GM18907 (cell line): ENCODE data around the gene SIVA1.
"Not testable (repeated sequence)": the region's sequence is repeated elsewhere in the genome, so short reads cannot be mapped to it uniquely, and the experiment has no call there.

Experiments used
- ATAC-seq: cut with Tn5 transposase; IDR thresholded peaks from one replicate; pipeline ENCODE4 v1.9.1; 2021; ENCODE audit warnings: mild to moderate bottlenecking, moderate library complexity; ENCODE audit not compliant: unreplicated experiment

SIVA1 gene

DNA sequence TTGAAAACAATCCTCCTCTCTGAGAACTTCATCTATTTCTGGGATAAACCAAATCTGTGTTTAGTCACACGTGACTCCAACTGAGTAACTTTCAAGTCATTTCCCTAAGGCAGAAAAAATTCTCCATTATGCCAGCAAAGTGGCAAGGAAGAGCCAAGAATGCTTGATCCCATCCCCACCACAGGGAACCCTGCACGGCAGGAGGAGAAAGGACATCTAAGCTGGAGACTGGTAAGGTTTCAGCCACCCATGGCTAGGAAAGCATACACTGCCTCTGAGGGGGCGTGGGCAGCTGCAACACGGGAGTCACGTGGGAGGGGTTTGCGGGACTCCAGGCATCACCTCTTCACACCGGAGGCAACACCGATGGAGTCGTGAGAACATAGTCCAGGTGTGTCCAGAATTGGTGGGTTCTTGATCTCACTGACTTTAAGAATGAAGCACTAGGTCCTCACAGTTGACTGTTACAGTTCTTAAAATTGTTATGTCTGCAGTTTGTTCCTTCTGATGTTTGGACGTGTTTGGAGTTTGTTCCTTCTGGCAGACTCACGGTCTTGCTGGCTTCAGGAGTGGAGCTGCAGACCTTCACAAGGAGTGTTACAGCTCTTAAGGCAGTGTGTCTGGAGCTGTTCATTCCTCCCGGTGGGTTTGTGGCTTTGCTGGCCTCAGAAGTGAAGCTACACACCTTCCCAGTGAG, 2.7 kb upstream of the SIVA1 start:
- ATAC-seq, result no peak

DNA sequence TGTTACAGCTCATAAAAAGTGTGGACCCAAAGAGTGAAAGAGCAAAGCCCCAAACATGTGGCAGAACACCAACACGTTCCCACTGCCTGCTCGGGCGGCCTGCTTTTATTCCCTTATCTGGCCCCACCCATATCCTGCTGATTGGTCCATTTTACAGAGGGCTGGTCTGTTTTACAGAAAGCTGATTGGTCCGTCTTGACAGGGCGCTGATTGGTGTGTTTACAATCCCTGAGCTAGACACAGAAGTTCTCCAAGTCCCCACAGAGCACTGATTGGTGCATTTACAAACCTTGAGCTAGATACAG, 2.2 kb upstream of the SIVA1 start:
- ATAC-seq, result not testable (repeated sequence)

DNA sequence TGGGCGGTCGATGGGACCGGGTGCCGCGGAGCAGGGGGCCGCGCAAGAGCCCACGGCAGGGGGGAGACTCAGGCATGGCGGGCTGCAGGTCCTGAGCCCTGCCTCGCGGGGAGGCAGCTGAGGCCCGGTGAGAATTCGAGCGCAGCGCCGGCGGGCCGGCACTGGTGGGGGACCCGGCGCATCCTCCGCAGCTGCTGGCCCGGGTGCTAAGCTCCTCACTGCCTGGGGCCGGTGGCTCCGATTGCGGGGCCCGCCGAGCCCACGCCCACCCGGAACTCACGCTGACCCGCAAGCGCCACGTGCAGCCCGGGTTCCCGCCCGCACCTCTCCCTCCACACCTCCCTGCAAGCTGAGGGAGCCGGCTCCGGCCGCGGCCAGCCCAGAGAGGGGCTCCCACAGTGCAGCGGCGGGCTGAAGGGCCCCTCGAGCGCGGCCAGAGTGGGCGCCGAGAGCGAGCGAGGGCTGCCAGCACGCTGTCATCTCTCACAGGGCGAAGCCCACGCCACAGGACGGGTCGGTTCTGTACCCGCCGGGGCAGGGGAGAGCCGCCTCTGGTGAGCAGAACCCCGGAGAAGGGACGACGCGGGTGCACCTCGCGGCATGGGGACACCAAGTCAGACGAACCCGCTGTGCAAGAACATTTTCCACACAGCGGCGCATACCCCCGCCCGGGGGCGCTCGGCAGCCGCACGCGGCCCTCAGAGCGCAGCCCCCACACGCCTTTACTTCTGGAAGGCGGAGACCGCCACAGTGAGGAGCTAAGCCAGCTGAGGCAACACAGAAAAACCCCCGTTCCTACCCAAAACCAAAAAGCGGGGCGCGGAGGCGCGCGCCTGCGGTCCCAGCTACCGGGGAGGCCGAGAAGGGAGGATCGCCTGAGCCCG, 1.2 kb upstream of the SIVA1 start:
- no peak for ATAC-seq

DNA sequence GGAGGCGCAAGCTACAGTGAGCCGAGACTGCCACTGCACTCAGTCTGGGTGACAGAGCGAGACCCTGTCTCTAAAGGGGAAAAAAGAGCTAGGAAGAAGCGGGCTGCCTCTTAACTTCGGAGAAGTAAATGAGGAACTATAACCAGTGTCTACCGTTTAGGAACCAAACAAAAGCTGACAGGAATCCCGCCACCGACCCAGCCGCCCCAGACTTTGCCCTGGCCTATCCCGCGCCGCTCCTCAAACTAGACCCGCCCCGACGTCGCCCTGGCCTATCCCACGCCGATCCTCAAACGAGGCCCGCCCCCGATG, 568 bp upstream of the SIVA1 start:
- peak; percentile 85 for ATAC-seq

DNA sequence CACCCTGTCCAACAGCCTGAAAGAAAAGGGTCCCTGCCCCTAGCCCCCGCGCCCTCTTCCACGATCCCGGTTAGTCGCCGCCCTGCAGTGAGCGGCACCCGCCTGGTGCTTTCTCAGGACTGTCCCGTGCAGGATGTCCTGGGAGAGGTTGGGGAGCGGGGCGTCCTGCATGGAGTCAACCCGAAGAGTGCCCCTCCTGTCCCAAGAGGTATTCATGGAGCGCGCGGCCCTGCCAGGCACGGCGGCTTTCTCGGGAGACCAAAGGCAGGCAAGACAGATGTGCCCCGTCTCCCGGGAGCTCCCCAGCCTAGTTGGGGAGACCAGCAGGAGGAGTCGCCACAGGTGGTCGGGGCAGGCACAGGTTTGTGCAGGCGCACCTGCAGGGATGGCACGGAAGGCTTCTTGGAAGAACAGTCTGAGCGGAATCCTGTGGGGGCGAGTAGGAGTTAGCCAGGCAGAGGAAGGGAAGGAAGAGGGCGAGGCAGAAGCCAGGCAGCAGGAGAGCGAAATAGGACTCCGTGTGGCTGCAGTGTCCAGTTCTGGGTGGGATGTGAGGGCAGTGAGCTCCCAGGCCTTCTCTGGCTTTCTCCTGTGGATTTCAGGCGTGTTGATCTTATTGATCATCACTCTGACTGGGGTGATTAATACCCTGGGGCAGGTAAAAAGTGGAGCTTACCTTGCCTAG, 723 bp downstream of the SIVA1 start:
- ATAC-seq, result peak; percentile 3

DNA sequence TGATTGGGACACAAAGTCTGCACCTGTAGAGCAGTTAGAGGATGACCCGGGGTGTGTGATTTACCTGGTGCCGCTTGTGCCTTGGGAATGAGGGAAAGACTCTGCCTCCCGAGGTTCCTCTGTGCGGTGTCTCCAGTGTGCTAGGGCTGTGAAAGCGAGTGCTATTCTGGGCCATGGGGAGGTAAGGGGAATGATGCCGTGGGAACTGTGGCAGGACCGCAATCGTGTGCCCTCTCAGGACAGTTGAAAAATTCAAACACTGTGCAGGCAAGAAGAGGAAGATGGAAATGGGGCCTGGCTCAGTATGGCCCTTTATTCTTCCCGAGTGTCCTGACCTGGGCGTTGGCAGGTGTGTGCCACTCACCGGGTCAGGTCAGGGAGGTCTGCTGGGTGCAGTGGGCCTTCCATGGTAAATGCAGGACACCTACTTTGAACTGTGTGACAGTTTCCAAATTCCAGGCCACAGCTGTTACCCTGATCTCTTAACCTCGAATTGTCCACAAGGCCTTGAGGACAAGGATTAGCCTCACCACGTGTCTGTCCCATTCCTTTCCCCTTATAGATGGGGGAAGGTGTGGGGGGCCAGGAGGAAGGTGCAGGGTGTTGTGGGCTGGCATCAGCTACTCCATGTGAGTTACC, 1.4 kb downstream of the SIVA1 start:
- ATAC-seq, result no peak

DNA sequence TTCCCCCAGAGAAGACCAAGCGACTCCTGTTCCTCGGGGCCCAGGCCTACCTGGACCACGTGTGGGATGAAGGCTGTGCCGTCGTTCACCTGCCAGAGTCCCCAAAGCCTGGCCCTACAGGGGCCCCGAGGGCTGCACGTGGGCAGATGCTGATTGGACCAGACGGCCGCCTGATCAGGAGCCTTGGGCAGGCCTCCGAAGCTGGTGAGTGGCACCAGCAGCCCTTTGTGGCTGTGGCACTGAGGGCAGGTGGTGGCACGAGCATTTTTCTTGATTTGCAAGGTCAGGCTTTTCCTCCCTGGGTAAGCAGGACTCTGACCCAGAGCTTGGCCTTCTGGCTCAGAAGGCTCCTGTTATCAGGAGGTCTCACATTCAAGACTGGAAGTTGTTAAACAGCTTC, 2.7 kb downstream of the SIVA1 start:
- no peak for ATAC-seq

DNA sequence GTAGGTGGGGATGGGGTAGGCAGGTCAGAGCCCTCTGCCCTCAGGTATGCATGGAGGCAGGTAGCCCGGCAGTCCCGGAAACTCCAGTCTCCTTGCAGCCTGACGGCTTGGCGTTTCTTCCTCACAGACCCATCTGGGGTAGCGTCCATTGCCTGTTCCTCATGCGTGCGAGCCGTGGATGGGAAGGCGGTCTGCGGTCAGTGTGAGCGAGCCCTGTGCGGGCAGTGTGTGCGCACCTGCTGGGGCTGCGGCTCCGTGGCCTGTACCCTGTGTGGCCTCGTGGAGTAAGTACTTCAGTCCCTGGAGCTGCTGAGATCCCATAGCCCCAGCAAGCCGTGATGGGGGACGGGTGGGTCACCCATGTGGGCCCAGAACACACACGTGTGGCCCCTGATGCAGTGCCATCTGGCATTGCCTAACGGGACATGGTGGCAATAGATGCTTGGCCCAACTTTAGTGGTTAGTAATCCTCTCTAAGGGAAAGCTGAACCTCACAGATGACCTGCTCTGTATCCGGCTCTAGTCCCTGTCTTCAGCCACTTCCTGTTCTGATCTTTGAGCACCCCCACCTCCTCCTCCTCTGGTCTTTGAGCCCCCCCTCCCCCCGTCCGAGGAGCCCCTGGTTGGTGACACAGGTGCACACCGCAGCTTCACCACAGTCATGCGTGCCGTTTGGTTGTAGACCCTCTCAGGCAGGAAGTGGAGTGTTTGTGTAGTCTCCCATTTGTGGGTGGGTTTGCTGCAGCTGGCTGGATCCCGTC, 3.7 kb downstream of the SIVA1 start:
- no peak for ATAC-seq

DNA sequence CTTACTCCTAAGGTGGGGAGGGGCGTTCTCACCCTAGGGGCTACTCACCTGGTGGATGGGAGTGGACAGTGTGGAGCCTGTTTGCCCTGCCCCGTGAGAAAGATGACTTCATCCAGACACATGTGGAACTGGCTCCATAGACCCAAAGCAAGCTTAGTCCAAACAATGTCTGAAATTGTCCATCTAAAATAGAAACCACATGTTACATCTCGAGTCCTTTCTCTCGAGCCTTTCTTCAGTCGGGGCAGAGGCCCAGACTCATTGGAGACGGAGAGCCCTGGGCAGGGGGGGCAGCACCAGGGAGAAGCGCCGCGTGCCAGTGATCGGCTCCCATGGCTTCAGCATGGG, 4.3 kb downstream of the SIVA1 start:
- ATAC-seq, result no peak

DNA sequence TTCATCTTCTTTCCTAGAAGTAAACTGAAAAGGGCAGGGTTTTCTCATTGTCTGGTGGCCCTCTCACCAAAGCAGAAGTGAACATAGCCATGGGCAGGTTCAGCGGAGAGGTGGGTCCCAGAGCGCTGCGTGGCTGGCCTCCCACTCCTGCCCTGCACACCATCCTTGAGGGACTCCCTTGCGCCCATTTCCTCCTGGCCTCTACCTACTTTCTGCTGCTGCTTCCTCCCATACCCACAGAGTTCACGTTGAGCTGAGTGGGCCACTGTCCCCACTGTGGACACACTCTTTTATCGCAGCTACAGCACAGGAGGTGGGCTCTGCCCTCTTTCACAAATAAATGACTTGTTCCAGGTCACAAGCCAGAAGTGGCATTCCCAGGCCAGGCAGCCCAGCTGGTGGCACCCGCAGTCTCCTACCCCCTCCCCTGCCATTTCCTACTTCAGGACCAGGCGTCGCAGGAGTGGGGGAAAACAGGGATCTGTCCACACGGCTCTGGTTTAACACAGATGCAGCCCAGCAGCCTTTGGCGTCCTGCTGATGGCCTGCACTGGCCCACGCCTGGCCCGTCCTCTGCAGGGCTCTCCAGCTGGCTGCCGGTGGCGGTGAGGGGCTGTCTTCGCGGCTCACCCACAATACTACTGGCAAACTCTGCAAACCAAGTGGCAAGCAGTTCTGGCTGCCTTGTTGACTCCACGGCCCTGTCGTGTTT, 4.9 kb downstream of the SIVA1 start:
- no peak for ATAC-seq

DNA sequence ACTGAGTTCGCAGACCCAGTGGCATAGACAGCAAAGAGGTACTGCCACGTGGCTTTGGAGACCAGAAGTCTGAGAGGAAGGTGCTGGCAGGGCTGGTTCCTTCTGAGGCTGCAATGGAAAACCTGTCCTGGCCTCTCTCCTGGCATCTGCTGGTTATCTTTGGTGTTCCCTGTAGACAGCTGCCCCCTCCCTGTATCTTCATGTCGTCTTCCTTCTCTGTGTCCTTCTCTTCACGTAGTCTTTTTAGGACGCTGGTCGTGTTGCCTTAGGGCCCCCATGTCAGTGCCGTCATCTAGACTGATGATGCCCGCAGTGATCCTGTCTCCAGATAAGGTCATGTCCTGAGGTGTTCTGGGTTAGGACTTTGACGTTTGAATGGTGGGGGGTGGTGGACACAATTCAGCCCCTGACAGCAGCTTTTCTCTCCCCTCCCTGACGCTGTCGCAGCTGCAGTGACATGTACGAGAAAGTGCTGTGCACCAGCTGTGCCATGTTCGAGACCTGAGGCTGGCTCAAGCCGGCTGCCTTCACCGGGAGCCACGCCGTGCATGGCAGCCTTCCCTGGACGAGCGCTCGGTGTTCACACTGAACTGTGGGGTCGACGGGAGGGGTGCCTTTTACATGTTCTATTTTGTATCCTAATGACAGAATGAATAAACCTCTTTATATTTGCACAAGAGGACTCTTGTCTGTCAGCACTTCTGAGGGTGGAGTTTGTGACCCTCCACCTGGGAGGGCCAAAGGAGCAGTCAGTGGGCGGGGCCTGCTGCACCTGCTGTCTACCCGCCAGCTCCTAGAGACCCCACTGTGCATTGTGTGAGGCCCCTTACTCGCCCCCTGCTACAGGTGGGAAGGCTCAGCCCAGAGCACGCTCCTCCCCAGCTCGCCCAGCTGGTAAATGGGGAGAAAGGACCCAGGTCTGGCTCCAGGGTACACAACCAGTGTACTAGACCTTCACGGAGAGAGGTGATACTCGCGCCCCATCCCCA, 6.3 kb downstream of the SIVA1 start:
- ATAC-seq, result no peak

DNA sequence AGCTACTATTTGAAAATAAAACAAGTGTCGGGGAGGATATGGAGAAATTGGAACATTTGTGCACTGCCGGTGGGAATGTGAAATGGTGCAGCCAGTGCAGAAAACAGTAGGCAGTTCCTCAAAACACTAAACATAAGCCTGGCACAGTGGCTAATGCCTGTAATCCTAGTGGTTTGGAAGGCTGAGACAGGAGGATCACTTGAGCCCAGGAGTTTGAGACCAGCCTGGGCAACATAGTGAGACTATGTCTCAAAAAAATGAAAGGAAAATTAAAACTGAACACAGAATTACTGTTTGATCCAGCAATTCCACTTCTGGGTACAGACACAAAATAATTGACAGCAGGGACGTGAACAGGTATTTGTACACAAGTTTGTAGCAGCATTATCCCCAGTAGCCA, 12.6 kb downstream of the SIVA1 start:
- no peak for ATAC-seq

DNA sequence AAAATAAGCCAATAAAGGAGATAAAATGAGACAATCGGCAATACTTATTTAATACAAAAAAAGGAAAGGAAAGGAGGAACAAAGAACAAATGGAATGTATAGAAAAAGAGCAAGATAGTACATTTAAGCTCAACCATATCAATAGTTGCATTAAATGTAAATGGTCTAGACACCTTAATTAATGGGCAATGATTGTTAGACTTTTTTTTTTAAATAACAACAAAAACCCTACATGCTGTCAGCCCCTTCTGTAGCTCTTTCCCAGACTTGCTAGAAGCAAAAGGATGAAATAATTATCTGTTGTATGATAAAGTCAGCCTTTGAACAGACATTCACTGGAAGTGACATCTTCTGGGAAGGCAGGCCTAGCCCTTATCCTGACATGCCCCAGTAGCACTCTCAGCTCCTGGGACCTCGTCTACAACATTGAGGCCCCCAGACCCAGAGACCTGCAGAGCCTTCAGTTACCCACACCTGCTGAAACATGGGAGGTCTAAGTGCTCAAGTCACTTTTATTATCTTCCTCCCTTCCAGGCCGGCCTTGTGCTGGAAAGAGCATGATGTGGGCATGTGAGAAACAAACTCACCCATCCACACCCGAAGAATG, 13.4 kb downstream of the SIVA1 start:
- ATAC-seq, result no peak

DNA sequence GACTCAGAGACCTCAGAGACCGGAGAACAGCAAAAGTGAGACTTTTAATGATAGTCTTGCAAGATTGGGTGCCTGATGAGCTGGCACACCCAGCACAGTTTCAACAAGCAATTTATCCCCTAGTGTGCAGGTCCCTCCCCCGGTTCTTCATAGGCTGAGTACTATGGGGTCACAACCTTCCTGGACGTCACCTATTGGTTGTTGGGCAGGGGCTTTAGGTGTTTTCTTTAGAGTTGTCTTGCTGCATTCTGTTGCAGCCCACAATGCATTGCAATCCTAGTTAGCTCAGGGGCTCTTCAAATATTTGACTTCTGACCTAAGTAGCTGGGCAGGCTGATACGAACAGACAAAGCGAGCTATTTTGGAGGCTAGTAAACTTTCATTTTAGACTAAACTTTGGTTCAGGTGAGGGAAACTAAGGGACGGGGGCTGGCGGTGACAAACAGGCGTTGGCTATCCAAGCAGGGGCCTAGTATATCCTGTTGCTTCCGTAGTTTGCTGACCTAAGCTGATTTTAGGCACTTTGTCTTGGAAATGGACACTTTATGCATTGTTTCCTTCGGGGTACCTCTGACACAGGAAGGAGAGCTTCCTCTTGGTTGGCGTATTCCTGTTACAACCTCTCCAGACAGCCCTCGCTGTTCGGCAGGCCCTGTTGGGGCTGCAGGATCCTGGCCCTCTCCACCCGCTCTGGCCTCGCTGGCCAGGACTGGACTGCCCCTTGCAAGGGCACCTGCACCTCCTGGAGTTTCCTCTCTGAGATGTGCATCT, 14.1 kb downstream of the SIVA1 start:
- ATAC-seq, result no peak

DNA sequence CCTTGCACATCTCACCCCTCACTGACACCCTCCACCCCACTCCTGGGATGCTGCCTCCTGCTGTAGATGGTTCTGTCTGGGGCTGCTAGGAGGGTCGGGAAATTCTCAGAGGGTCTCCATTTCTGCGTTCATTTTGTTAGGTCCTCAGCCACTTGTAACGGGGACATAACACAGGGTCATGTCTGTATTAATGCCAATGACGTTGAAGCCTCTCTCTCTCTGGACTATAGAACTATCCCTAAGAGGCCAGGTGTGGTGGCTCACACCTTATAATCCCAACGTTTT, 14.6 kb downstream of the SIVA1 start:
- no peak for ATAC-seq

DNA sequence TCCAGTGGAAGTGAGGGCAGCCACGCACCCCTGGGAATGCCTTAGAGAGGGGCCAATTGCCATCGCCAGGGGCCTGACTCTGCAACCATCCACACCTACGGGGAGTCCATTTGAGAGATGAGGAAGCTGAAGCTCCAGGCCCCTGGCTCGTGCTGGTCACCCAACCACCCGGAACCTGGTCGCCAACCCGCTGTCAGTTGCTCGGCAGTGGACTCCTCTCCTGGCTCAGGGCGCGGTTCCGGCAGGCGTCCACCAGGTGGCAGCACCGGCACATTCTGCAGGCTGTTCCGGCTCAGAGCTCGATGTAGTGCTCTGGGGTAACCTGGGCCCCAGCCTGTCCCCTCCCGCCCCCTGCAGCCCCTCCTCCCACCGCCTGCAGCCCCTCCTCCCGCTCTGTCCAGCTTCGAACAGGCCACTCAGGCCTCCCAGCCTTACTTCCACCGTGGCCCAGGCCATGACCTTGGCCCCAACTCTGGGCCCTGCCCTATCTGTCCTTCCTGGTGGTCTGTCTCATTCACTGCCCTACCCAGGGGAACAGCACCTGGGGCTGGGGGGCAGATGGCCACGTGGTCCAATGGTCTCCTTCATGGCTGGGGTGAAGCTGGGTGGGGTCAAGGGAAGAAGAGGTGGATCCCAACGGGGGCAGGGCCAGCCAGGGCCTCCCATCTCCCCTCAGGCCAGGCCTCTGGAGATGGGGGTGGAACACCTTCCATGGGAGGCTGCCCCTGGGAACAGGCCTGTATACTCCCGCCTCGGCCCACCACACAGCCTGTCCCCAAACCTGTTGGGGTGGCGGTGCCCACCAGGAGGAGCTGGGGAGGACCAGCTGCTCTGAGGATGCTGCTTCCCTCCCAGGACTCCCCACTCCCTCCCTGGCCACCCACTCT, 15.7 kb downstream of the SIVA1 start:
- no peak for ATAC-seq

DNA sequence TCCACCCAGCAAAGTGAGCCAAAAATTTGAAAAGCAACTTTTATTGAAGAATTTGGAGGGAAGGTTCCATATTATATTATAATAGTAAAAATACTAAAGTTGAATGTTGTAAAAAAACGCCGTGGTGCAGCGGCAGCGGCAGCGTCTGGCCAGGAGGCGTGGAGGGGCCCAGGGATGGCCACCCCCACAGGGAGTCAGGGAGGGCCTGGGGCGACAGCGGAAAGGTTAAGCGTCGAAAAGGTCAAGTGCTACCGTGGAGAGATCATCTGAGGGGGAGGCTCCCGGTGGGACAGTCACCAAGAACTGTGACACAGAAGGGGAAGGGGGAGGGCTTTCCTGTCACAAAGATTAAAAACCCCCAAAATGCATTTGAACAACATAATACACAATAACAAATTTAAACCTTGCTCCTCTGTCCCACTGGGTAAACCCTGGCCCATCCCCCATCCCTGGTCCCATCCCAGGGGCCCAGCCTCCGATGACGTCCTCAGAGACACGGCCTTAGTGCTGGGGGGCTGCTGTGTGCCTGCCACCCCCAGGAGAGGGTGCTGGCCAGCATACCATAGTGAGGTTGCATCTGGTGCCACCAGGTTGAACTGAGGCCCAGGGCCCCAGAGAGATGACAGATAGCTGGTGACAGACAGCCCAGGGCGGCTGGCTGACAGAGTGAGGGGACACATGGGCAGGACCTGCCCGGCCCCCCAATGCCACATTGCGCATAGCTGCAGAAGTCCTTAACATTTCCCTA, 16.6 kb downstream of the SIVA1 start:
- ATAC-seq, result no peak
